GM21515 (cell line): Measurements from ENCODE around the gene ROCK2.
"Not testable (repeated sequence)": the region's sequence is repeated elsewhere in the genome, so short reads cannot be mapped to it uniquely, and the experiment has no call there.

ENCODE experiments used
- ATAC-seq: cut with Tn5 transposase; IDR thresholded peaks from one replicate; pipeline ENCODE4 v1.9.1; 2021; ENCODE audit not compliant: unreplicated experiment

ROCK2 gene

DNA sequence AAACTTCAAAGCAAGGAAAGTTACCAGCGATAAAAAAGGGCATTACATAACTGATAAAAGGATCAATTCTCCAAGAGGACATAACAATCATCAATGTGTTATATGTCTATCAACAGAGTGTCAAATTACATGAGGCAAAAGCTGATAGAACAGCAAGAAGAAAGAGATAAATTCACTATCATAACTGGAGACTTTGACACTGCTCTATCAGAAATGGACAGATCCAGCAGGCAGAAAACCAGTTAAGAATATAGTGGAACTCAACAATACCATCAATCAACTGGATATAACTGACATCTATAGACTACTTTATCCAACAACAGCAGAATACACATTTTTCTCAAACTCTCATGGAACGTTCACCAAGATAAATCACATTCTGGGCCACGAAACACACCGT is 65.0 kb downstream of the ROCK2 start:
- no peak for ATAC-seq

DNA sequence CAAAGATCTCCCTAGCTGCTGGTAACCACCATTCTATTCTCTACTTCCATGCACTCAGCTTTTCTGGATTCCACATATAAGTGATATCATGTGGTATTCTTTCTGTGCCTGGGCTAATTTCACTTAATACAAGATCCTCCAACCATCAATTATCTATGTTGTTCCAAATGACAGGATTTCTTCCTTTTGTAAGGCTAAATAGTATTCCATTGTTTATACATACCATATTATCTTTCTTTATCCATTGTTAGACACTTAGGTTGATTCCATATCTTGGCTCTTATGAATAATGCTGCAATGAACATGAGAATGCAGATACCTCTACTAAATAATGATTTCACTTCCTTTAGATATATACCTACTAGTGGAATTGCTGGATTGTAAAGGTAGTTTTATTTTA is 66.2 kb downstream of the ROCK2 start:
- ATAC-seq, result no peak

DNA sequence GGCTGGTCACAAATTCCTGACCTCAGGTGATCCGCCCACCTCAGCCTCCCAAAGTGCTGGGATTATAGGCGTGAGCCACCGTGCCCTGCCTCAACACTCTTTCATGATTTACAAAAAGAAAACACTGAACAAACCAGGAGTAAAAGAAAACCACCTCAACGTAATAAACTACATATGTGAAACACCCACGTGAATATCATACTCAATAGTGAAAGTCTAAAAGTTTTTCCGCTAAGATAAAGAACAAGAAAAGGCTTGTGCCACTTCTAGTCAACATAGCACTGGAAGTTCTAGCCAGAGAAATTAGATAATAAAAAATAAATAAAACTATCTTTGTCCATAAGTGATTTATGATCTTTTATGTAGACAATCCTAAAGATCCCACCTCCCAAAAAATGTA is 68.5 kb downstream of the ROCK2 start:
- no peak for ATAC-seq

DNA sequence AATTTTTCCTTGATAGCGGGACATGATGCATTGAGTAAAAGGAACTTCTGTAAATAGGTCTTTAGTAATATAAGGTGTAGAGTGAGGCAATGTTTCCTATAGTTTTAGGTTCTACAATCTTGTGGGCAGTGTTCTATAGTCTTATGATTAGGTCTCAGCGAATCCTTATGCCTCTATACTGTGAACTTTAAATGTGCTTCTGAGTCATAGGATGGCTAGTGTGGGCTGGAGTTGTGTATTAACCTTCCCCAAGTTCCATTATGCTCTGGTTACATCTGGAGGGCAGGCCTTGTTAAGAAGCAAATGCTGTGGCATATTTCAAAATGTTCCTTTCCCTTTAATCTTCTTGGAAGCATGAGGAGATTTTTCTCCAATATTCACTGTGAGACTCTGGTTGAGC is 73.5 kb downstream of the ROCK2 start:
- ATAC-seq, result no peak

DNA sequence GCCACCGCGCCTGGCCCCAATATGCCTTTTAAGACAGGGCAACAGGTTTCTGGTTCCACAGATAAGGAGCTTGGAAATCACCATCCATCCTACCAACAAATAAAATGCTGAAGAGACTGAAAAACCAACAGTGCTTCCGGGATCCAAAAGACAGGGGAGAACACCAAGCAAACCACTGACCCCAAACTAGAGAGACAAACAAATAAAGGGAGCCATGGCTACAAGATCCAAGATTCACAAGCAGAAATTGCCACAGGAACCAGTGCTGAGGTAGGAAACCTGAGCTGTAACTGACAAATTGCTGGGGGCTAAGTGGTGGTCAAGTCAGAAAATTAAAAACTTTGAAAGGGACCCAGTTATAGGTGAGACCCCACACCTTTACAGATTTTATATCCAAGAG is 76.5 kb downstream of the ROCK2 start:
- ATAC-seq, result no peak

DNA sequence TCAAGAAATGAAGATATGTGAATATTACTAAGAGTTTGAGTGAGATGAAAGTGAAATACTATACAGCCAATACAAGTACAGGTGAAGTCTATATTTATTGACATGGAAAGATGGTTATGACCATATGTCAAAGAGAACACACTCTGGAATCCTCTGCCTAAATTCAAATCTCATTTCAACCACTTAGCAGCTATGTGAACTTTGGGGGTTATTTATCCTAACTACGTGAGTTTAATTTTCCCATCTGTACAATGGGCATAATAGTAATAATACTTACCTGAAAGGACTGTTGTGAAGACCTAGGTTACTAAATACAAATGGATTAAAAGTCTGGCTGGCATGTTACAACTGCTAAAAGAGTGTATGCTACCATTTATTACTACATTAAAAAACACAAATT is 79.6 kb downstream of the ROCK2 start:
- no peak for ATAC-seq

DNA sequence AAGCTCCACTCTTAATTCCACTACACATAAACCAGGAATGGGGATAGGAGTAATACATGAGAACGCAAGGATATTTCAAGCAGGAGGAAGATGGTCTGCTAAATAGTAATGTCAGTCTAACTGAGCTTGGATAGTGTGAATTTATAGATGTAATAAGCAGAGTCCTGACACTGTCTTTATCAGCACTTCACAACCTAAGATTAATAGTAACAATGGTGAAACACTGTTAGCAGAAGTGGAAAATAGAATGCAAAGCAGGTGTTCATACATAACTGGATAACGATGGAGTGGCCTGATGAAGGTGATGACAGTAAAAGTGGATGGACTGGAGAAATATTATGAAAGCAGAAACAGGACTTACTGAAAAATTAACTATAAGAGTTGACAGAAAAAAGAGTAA is 80.4 kb downstream of the ROCK2 start:
- ATAC-seq, result no peak

DNA sequence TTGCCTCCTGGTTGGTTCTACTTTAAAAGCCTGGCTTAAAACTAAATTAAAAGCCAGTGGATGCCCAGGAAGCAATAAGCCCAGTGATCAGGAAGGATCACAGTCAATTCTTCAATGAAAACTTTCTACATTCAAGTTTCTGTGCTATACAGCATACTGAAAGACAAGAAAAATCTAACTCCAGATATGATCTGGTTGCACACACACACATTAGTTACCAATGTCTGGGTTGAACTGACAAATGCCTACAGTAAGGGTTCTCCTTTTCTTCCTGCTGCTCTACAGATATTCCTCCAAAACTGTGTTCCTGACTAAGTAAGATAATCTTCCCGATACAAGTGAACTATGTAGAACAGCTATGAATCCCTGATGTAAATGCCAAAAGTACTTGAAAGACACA is 81.3 kb downstream of the ROCK2 start:
- no peak for ATAC-seq

DNA sequence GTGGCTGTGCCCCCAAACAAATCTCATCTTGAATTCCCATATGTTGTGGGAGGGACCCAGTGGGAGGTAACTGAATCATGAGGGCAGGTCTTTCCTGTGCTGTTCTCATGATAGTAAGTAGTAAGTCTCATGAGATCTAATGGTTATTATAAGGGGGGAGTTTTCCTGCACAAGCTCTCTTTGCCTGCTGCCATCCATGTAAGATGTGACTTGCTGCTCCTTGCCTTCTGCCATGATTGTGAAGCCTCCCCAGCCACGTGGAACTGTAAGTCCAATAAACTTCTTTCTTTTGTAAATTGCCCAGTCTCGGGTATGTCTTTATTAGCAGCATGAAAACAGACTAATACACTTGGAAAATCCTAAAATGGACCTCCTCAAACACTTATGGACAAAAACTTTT is 82.0 kb downstream of the ROCK2 start:
- not testable (repeated sequence) for ATAC-seq

DNA sequence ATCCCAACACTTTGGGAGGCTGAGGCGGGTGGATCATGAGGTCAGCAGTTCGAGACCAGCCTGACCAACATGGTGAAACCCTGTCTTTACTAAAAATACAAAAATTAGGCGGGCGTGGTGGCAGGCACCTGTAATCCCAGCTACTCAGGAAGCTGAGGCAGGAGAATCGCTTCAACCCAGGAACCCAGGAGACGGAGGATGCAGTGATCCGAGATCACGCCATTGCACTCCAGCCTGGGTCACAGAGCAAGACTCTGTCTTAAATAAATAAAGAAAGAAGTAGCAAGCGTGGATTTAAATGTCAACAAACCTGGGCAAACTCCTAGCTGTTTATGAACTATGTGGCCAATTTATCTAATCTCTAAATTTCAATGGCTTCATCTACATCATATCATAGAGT is 82.9 kb downstream of the ROCK2 start:
- ATAC-seq, result not testable (repeated sequence)

DNA sequence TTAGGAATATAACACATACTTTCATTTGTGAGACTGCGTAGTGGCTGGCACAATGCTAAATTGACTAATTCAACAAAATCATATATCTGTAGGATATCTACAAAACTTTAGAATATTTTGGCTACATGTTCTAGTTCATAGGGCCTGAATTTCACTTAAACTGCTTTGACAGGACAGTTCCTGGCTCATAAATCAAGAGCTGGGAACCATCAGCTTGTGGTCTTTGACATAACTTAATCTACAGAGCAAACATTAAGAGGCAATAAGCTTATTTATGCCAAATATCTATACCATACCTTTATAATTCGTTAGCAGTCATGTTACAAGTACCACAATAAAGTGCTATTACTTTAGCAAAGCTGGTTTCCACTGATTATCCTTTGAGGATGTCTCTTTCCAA is 83.5 kb downstream of the ROCK2 start:
- no peak for ATAC-seq

DNA sequence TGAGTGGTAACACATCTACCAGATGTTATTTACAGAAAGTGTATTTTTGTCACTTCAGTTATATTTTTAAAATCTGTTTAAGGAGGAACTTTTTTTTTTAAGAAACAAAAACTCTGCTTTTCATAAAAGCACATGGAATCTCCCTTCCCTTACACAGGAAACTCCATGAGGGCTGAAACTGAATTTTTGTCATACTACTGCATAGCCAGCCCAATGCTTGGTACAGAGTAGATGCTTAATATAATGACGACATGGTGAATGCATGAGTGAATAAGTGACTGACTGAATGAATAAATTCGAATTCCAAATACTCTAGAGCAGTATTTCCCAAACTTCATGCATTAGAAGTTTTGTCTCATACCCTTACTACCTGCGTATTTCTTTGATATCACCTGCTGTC is 86.5 kb downstream of the ROCK2 start:
- no peak for ATAC-seq

DNA sequence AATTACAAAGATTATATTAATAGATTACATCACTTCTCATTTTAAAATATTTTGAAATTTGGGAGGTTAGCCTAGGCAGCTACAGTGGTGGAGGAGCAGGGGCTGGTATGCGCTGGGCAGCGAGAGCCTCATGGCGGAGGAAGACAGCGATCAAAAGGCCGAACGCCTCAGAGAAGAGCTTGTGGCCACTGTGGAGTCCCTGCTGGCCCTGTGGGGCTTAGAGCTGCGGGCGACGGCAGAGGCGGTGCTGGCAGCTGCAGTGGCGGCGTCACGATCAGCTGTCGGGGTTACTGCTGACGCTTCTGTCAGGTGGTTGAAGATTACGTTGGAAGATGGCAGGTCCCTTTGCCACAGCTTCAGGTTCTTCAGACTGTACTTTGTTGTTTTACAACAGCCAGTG is 87.4 kb downstream of the ROCK2 start:
- ATAC-seq, result no peak

DNA sequence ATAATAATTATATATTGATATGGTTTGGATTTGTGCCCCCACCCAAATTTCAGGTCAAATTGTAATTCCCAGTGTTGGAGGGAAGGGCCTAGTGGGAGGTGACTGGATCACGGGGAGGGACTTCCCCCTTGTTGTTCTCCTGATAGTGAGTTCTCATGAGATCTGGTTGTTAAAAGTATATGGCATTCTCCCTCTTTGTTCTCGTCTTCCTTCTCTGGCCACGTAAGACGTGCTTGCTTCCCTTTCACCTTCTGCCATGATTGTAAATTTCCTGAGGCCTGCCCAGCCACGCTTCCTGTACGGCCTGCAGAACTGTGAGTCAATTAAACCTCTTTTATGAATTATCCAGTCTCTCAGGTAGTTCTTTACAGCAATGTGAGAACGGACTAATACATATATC is 88.3 kb downstream of the ROCK2 start:
- ATAC-seq, result no peak

DNA sequence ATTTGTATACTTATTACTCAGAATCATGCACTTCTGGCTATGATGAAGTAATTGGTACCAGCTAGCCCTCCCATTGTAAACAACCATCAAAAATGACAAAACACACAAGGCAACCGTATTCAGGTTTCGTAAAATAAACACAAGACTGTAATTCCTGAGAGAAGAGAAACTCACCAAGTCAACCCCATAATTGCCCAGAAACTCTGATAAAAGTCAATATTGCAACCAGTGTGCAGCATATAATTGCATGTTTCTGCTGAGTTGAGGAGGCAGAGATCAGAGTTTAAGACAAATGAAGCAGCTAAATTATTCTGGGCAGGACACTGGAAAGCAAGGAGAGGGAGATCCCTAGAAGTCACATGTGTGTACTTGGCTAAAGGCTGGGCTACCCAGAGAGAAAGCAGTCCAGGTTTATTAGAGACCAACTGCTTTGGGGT is 90.3 kb downstream of the ROCK2 start:
- ATAC-seq, result no peak

DNA sequence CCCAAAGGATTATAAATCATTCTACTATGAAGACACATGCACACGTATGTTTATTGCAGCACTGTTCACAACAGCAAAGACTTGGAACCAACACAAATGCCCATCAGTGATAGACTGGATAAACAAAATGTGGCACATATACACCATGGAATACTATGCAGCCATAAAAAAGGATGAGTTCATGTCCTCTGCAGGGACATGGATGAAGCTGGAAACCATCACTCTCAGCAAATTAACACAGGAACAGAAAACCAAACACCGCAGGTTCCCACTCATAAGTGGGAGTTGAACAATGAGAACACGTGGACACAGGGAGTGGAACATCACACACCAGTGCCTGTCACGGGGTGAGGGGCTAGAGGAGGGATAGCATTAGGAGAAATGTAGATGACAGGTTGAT is 92.0 kb downstream of the ROCK2 start:
- not testable (repeated sequence) for ATAC-seq

DNA sequence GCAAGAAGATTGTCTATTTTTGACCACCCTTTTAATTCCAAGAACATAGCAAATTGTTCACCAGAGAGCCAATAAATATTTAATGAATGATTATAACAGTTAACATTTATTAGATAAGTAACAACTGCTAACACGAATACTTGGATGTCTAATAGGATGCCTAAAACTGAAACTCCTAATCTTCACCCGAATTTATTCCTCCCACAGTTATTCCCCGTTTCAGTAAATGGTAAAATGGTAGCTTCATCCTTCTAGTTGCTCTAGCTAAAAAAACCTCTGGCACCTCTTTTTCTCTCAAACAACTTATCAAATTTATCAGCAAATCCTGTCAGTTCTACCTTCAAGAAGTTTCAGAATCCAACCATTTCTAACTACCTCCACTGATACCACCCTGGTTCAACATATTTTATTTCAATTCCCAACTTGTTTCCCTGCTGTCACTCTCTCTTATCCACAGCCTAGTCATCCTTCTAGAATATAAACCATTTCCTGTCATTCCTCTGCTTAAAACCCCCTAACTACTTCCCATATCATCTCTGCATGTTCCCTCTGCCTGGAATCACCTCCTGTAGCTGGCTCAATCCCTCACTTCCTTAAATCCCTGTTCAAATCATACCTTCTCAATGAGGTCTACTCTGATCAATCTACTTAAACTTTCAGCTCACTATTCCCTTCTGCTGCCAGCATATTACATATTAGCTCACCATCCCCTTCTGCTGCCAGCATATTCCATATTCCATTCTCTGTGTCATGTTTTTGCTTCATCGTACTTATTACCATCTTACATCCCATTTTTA is 93.8 kb downstream of the ROCK2 start:
- no peak for ATAC-seq

DNA sequence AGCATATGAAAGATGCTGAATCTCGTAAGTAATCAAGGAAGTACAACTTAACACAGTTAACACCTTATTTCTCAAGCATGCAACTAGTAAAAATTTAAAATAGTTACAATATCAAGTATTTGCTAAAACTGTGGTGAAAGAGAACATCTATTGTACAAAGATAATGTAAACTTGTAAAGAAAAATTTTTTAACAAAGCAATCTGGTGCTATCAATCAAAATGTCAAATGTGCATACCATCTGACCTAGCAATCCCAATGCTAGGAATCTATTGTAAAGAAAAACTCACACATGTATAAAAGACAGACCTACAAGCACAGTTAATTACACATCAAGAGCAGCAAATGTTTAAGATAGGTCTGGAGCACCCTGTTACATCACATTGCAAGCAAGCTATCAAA is 99.1 kb downstream of the ROCK2 start:
- ATAC-seq, result no peak

DNA sequence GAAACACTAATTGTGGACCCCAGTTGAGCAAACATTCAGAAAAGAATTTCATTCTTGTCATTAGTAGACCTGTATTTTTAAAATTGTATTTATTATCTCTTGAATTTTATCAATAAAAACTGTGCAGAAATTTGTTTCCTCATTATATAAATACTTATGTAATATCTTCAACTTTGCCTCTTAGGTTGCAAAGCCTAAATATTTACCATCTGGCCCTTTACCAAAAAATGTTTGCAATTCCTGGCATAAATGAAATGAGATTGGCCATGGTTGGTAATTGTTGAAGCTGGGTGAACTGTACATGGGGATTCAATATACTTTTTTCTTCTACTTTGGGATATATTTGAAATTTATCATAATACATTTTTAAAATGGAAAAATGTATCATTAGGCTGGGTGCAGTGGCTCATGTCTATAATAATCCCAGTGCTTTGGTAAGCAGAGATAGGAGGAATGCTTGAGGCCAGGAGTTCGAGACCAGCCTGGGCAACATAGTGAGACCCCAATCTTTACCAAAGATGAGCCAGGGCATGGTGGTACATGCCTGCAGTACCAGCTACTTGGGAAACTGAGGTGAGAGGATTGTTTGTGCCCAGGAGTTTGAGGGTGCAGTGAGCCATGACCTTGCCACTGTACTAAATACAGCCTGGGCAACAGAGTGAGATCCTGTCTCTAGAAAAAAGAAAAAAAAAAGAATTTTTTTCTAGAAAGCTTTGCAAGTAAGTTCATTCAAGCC is 100.2 kb downstream of the ROCK2 start:
- no peak for ATAC-seq

DNA sequence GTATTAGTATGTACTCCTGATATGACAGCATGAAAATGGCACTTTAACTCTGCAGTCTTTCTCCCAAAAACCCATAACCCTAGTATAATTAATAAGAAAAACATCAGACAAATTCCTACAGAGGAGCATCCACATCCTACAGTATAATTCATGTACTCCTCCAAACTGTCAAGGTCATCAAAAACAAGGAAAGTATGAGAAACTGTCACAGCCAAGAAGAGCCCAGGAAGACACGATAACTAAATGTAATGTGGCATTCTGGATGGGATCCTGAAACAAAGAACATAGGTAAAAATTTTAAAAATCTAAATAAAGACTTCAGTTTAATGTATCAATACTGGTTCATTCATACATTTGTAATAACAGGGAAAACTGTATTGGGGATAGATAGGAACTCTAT is 100.9 kb downstream of the ROCK2 start:
- ATAC-seq, result no peak

DNA sequence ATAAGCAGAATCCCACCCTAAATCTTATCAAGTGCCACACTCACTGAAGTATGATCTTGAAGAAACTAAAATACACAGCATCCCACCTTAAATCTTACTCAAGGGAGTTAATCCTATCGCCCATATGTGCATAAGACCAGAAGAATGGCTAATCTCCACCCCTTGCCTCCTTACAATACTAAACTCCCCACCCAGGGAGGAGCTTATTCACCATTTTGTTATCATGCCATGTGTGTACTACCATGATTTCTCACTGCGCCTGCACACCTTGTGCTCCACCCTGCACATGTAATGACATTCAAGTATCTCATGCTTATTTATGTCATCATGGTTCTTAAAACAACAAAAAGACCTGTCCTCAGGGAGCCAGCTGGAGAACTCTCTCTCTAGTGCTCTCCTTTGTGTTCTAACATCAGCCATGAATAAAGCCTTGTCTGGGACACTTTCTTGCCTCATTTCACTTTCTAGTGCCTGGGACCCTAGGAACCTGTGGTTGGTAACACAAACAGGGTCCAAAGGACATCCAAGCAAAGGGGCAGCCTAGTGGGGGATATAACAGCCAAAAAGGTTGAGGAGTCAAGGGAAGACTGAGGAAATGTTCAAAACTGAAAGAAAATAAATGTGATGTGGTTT is 101.8 kb downstream of the ROCK2 start:
- no peak for ATAC-seq
